Hematopoietic multipotent progenitor cell treated with erythropoietin and hydrocortisone succinate and interleukin-3 and kit ligand, for 6 days (in vitro differentiated cells): Measurements from ENCODE around the gene C9orf85.
A peak's percentile ranks its signal among the peaks of the same experiment; 100 is the strongest.
"Not testable (repeated sequence)": the region's sequence is repeated elsewhere in the genome, so short reads cannot be mapped to it uniquely, and the experiment has no call there.

Experiments
- DNase-seq: peaks from one replicate; pipeline ENCODE4 v3.0.0-alpha.2; 2015

The C9orf85 gene

GRCh38 chr9:71944754-71945375, 33.4 kb downstream of the C9orf85 start:
- DNase-seq: no peak

GRCh38 chr9:71954652-71955051, 43.2 kb downstream of the C9orf85 start:
- DNase-seq: not testable (repeated sequence)

GRCh38 chr9:71955300-71955915, 44.0 kb downstream of the C9orf85 start:
- DNase-seq: no peak

- DNase-seq: no peak
Observed at GRCh38 chr9:71962328-71962727, 50.9 kb downstream of the C9orf85 start.

- not testable (repeated sequence) for DNase-seq
Observed at GRCh38 chr9:71963471-71963996, 52.1 kb downstream of the C9orf85 start.

- no peak for DNase-seq
Observed at GRCh38 chr9:71965403-71965802, 54.0 kb downstream of the C9orf85 start.

GRCh38 chr9:71966601-71967000, 55.2 kb downstream of the C9orf85 start:
- DNase-seq: no peak

GRCh38 chr9:71968541-71969090, 57.2 kb downstream of the C9orf85 start:
- DNase-seq: no peak

GRCh38 chr9:71975833-71976232, 64.4 kb downstream of the C9orf85 start:
- peak; percentile 18 for DNase-seq

GRCh38 chr9:71977003-71977402, 65.6 kb downstream of the C9orf85 start:
- no peak for DNase-seq

- no peak for DNase-seq
Observed at GRCh38 chr9:71980266-71981190, 69.1 kb downstream of the C9orf85 start.

GRCh38 chr9:71981944-71982343, 70.5 kb downstream of the C9orf85 start:
- no peak for DNase-seq

- DNase-seq: no peak
Observed at GRCh38 chr9:71984403-71984802, 73.0 kb downstream of the C9orf85 start.

GRCh38 chr9:71984831-71985281, 73.4 kb downstream of the C9orf85 start:
- DNase-seq: no peak

GRCh38 chr9:71985297-71985911, 74.0 kb downstream of the C9orf85 start:
- no peak for DNase-seq

GRCh38 chr9:71986900-71987299, 75.5 kb downstream of the C9orf85 start:
- no peak for DNase-seq

GRCh38 chr9:71987471-71988371, 76.3 kb downstream of the C9orf85 start:
- DNase-seq: peak; percentile 37

GRCh38 chr9:71990466-71990865, 79.0 kb downstream of the C9orf85 start:
- DNase-seq: no peak

- DNase-seq: no peak
Observed at GRCh38 chr9:72005451-72005850, 94.0 kb downstream of the C9orf85 start.

- DNase-seq: no peak
Observed at GRCh38 chr9:72006501-72006900, 95.1 kb downstream of the C9orf85 start.

- not testable (repeated sequence) for DNase-seq
Observed at GRCh38 chr9:72007726-72008125, 96.3 kb downstream of the C9orf85 start.

- no peak for DNase-seq
Observed at GRCh38 chr9:72012646-72013045, 101.2 kb downstream of the C9orf85 start.
